ENCODE results near the gene PRMT9. TPM values are rescaled to one million over a fixed set of nuclear protein-coding genes. Genes with fewer than 3 reads are reported as not detected.
A peak's percentile ranks its signal among the peaks of the same experiment; 100 is the strongest.

PRMT9 gene
- total and polyA plus RNA-seq, 5 donors from 2014 or later: 5.8 to 27.5 (median 6.9) TPM

- Mint-ChIP-seq H3K27ac (no peak overlapping the region), H3K27me3 (peaks cover 42% of the 10 kb centered on the region), H3K9me3 (peaks cover 0 to 5% (median 0%) of the 10 kb centered on the region in 7 donors), H3K36me3 (no peaks in the 10 kb centered on the region), H3K4me3 (no peak overlapping the region), H3K4me1 (no peaks in the 10 kb centered on the region)
- Histone ChIP-seq H3K4me3 (ENCODE audit: low read depth, low read length) (no peak overlapping the region), H3K9me3 (ENCODE audit: control insufficient read depth in 2 of 2, low read length in 2 of 2) (no peaks in the 10 kb centered on the region), H3K27me3 (ENCODE audit: control insufficient read depth, insufficient read depth, low read length) (peaks cover 4% of the 10 kb centered on the region), H3K27ac (ENCODE audit: insufficient read depth, low read length, poor library complexity, severe bottlenecking) (no peak overlapping the region), H3K4me1 (ENCODE audit: control insufficient read depth, insufficient read depth, low read length, poor library complexity, severe bottlenecking) (no peaks in the 10 kb centered on the region), H3K36me3 (ENCODE audit: control insufficient read depth, insufficient read depth, low read length) (no peaks in the 10 kb centered on the region)
- no peak for ATAC-seq (ENCODE audit: low read depth in 2 of 2)
- no peak for DNase-seq
Observed at GRCh38 chr4:147696866-147697265, 12.9 kb upstream of the PRMT9 start.

DNA sequence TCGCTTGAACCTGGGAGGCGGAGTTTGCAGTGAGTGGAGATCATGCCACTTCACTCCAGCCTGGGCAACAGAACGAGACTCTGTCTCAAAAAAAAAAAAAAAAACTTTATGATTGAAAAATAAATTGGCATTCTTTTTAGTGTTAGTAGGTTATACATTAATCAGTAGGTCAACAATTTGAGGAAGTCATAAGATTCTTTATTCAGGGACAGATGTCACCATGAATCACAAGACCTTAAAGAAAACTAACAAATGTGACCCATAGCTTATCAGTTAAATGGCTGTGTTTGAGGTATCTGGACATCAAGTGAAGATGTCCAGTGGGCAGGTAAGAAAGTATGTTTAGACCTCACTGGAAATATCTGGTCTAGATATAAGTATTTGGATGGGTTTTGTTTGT, 9.3 kb upstream of the PRMT9 start:
- H3K27ac ChIP-seq (ENCODE audit: insufficient read depth, low read length, poor library complexity, severe bottlenecking): no peak overlapping the region
- DNase-seq (no peak), ATAC-seq (ENCODE audit: low read depth in 2 of 2) (no peak)
- H3K4me1 ChIP-seq (ENCODE audit: control insufficient read depth, insufficient read depth, low read length, poor library complexity, severe bottlenecking): no peaks in the 10 kb centered on the region
- Mint-ChIP-seq H3K27me3 (peaks cover 32% of the 10 kb centered on the region), H3K27ac (no peak overlapping the region), H3K4me1 (no peaks in the 10 kb centered on the region), H3K4me3 (no peak overlapping the region), H3K36me3 (no peaks in the 10 kb centered on the region), H3K9me3 (no peaks in the 10 kb centered on the region)
- no peaks in the 10 kb centered on the region for H3K36me3 ChIP-seq (ENCODE audit: control insufficient read depth, insufficient read depth, low read length)
- peaks cover 4% of the 10 kb centered on the region for H3K27me3 ChIP-seq (ENCODE audit: control insufficient read depth, insufficient read depth, low read length)
- H3K4me3 ChIP-seq (ENCODE audit: low read depth, low read length): no peak overlapping the region
- no peaks in the 10 kb centered on the region for H3K9me3 ChIP-seq (ENCODE audit: control insufficient read depth in 2 of 2, low read length in 2 of 2)

DNA sequence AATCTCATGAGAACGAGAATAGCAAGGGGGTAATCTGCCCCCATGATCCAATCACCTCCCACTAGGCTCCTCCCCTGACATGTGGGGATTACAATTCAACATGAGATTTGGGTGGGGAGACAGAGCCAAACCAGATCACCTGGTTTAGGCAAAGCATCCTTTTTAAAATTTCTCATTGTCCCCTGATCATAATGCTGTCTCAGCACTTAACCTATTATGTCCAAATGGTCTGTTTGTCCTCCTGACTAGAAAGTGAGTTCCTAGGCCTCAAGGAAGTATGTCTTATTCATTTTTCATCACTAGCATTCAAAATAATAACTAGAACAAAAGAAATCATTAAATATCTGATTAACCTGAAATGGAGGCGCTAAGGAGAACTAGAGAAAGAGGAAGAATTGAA, 7.9 kb upstream of the PRMT9 start:
- no peak overlapping the region for H3K4me3 ChIP-seq (ENCODE audit: low read depth, low read length)
- H3K36me3 ChIP-seq (ENCODE audit: control insufficient read depth, insufficient read depth, low read length): no peaks in the 10 kb centered on the region
- peaks cover 27% of the 10 kb centered on the region for H3K27me3 Mint-ChIP-seq
- no peaks in the 10 kb centered on the region for H3K4me1 ChIP-seq (ENCODE audit: control insufficient read depth, insufficient read depth, low read length, poor library complexity, severe bottlenecking)
- no peaks in the 10 kb centered on the region for H3K4me1 Mint-ChIP-seq
- H3K4me3 Mint-ChIP-seq: no peak overlapping the region
- ATAC-seq (ENCODE audit: low read depth in 2 of 2): no peak
- DNase-seq: no peak
- no peaks in the 10 kb centered on the region for H3K36me3 Mint-ChIP-seq
- H3K9me3 Mint-ChIP-seq: no peaks in the 10 kb centered on the region
- no peak overlapping the region for H3K27ac ChIP-seq (ENCODE audit: insufficient read depth, low read length, poor library complexity, severe bottlenecking)
- no peaks in the 10 kb centered on the region for H3K9me3 ChIP-seq (ENCODE audit: control insufficient read depth in 2 of 2, low read length in 2 of 2)
- H3K27ac Mint-ChIP-seq: no peak overlapping the region
- peaks cover 2% of the 10 kb centered on the region for H3K27me3 ChIP-seq (ENCODE audit: control insufficient read depth, insufficient read depth, low read length)

DNA sequence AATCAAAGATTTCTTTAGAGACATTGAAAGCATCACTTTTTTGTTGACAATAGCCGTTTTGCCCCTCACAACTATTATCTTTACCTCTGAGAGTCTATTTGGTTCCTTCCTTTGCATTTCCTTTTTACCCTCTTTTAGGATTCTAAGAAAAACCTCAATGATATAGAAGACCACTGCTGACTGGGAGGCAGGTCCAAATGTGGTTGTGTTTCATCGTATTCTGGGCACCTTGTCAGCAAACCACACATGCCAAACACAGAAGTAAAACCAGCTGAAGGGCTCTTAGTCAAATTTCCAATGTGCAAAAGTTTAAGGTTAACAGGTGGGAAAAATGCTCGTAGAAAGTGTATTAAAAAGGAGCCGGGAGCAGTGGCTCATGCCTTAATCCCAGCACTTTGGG, 5.1 kb upstream of the PRMT9 start:
- Histone ChIP-seq H3K9me3 (ENCODE audit: control insufficient read depth in 2 of 2, low read length in 2 of 2) (no peaks in the 10 kb centered on the region), H3K27me3 (ENCODE audit: control insufficient read depth, insufficient read depth, low read length) (no peaks in the 10 kb centered on the region), H3K27ac (ENCODE audit: insufficient read depth, low read length, poor library complexity, severe bottlenecking) (no peak overlapping the region), H3K4me3 (ENCODE audit: low read depth, low read length) (no peak overlapping the region), H3K36me3 (ENCODE audit: control insufficient read depth, insufficient read depth, low read length) (no peaks in the 10 kb centered on the region), H3K4me1 (ENCODE audit: control insufficient read depth, insufficient read depth, low read length, poor library complexity, severe bottlenecking) (peaks cover 8% of the 10 kb centered on the region)
- peaks cover 37% of the 10 kb centered on the region for H3K27me3 Mint-ChIP-seq
- H3K27ac Mint-ChIP-seq: no peak overlapping the region
- DNase-seq (peak in 1 of 3 donors; percentile 80), ATAC-seq (ENCODE audit: low read depth in 2 of 2) (no peak)
- H3K36me3 Mint-ChIP-seq: no peaks in the 10 kb centered on the region
- no peak overlapping the region for H3K4me3 Mint-ChIP-seq
- H3K4me1 Mint-ChIP-seq: peaks cover 0 to 9% (median 6%) of the 10 kb centered on the region in 4 donors
- no peaks in the 10 kb centered on the region for H3K9me3 Mint-ChIP-seq

GRCh38 chr4:147683188-147683591, 773 bp downstream of the PRMT9 start:
- Mint-ChIP-seq H3K4me3 (peak overlapping the region; percentile 92 to 98 (median 97)), H3K4me1 (peaks cover 20 to 38% (median 30%) of the 10 kb centered on the region in 4 donors), H3K9me3 (no peaks in the 10 kb centered on the region), H3K36me3 (peaks cover 7% of the 10 kb centered on the region), H3K27ac (peak overlapping the region; percentile 97 to 99 (median 98)), H3K27me3 (peaks cover 21% of the 10 kb centered on the region)
- no peak for ATAC-seq (ENCODE audit: low read depth in 2 of 2)
- peak in 2 of 3 donors; percentile 10 to 50 for DNase-seq
- Histone ChIP-seq H3K4me3 (ENCODE audit: low read depth, low read length) (peak overlapping the region; percentile 98), H3K9me3 (ENCODE audit: control insufficient read depth in 2 of 2, low read length in 2 of 2) (no peaks in the 10 kb centered on the region), H3K27me3 (ENCODE audit: control insufficient read depth, insufficient read depth, low read length) (no peaks in the 10 kb centered on the region), H3K4me1 (ENCODE audit: control insufficient read depth, insufficient read depth, low read length, poor library complexity, severe bottlenecking) (peaks cover 19% of the 10 kb centered on the region), H3K27ac (ENCODE audit: insufficient read depth, low read length, poor library complexity, severe bottlenecking) (peak overlapping the region; percentile 93), H3K36me3 (ENCODE audit: control insufficient read depth, insufficient read depth, low read length) (peaks cover 11% of the 10 kb centered on the region)

DNA sequence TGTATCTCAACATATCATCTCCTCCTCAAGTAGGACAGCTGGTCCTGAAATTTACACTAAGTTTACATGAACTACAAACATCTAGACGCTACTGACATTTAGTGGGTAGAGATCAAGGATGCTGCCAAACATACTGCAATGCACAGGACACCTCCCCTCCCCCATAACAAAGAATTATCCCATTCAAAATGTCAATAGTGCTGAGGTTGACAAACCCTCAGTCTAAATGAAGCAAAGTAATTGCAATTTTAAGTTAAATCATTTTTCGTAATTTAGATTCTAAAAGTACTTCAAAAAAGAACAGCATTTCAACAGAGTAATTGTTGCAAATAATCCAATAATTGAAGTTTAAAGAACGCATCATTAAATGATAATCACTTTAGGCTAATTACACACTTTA, 1.2 kb downstream of the PRMT9 start:
- H3K27me3 ChIP-seq (ENCODE audit: control insufficient read depth, insufficient read depth, low read length): no peaks in the 10 kb centered on the region
- Mint-ChIP-seq H3K27ac (peak overlapping the region; percentile 2 to 99 (median 98)), H3K36me3 (peaks cover 11% of the 10 kb centered on the region), H3K4me1 (peaks cover 20 to 38% (median 30%) of the 10 kb centered on the region in 4 donors), H3K4me3 (peak overlapping the region; percentile 92 to 98 (median 97)), H3K9me3 (no peaks in the 10 kb centered on the region), H3K27me3 (peaks cover 21% of the 10 kb centered on the region)
- DNase-seq (no peak), ATAC-seq (ENCODE audit: low read depth in 2 of 2) (no peak)
- peak overlapping the region; percentile 93 for H3K27ac ChIP-seq (ENCODE audit: insufficient read depth, low read length, poor library complexity, severe bottlenecking)
- H3K9me3 ChIP-seq (ENCODE audit: control insufficient read depth in 2 of 2, low read length in 2 of 2): no peaks in the 10 kb centered on the region
- H3K4me1 ChIP-seq (ENCODE audit: control insufficient read depth, insufficient read depth, low read length, poor library complexity, severe bottlenecking): peaks cover 19% of the 10 kb centered on the region
- H3K4me3 ChIP-seq (ENCODE audit: low read depth, low read length): peak overlapping the region; percentile 98
- H3K36me3 ChIP-seq (ENCODE audit: control insufficient read depth, insufficient read depth, low read length): peaks cover 13% of the 10 kb centered on the region

GRCh38 chr4:147678796-147679549, 5.0 kb downstream of the PRMT9 start:
- Mint-ChIP-seq H3K4me3 (no peak overlapping the region), H3K36me3 (peaks cover 18% of the 10 kb centered on the region), H3K9me3 (no peaks in the 10 kb centered on the region), H3K4me1 (peaks cover 20 to 38% (median 25%) of the 10 kb centered on the region in 4 donors), H3K27me3 (no peaks in the 10 kb centered on the region), H3K27ac (peak overlapping the region in 1 of 3 donors; percentile 26)
- Histone ChIP-seq H3K9me3 (ENCODE audit: control insufficient read depth in 2 of 2, low read length in 2 of 2) (no peaks in the 10 kb centered on the region), H3K27ac (ENCODE audit: insufficient read depth, low read length, poor library complexity, severe bottlenecking) (no peak overlapping the region), H3K4me1 (ENCODE audit: control insufficient read depth, insufficient read depth, low read length, poor library complexity, severe bottlenecking) (peaks cover 12% of the 10 kb centered on the region), H3K36me3 (ENCODE audit: control insufficient read depth, insufficient read depth, low read length) (peaks cover 13% of the 10 kb centered on the region), H3K4me3 (ENCODE audit: low read depth, low read length) (no peak overlapping the region), H3K27me3 (ENCODE audit: control insufficient read depth, insufficient read depth, low read length) (no peaks in the 10 kb centered on the region)
- no peak for ATAC-seq (ENCODE audit: low read depth in 2 of 2)
- DNase-seq: peak in 1 of 3 donors; percentile 34

DNA sequence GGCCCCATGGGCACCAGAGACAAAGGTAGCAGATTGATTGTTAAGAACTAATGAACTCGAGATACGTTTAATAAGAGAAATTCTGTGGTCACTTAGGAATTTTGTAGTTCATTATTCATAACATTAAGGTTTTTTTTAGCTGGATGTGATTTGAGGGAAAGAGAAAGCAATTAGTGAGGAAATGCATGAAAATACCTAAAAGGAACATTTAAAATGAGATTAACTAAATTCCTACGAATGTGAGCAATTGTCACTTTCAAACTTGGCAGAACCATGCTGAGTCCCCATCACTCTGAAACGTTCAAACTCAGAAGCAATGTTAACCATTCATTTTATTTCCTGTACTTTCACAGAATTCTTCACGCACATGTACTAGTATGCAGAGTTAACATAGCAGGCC, 5.9 kb downstream of the PRMT9 start:
- Histone ChIP-seq H3K4me1 (ENCODE audit: control insufficient read depth, insufficient read depth, low read length, poor library complexity, severe bottlenecking) (peaks cover 7% of the 10 kb centered on the region), H3K36me3 (ENCODE audit: control insufficient read depth, insufficient read depth, low read length) (peaks cover 13% of the 10 kb centered on the region), H3K4me3 (ENCODE audit: low read depth, low read length) (no peak overlapping the region), H3K27ac (ENCODE audit: insufficient read depth, low read length, poor library complexity, severe bottlenecking) (no peak overlapping the region), H3K9me3 (ENCODE audit: control insufficient read depth in 2 of 2, low read length in 2 of 2) (no peaks in the 10 kb centered on the region), H3K27me3 (ENCODE audit: control insufficient read depth, insufficient read depth, low read length) (no peaks in the 10 kb centered on the region)
- H3K27ac Mint-ChIP-seq: no peak overlapping the region
- H3K4me3 Mint-ChIP-seq: peak overlapping the region in 1 of 4 donors; percentile 50
- DNase-seq (no peak), ATAC-seq (ENCODE audit: low read depth in 2 of 2) (no peak)
- peaks cover 22% of the 10 kb centered on the region for H3K36me3 Mint-ChIP-seq
- no peaks in the 10 kb centered on the region for H3K27me3 Mint-ChIP-seq
- H3K4me1 Mint-ChIP-seq: peaks cover 17 to 32% (median 23%) of the 10 kb centered on the region in 4 donors
- no peaks in the 10 kb centered on the region for H3K9me3 Mint-ChIP-seq

Data from CD4-positive, CD25-positive, alpha-beta regulatory T cell (primary cell).